Bronchial epithelial cell (primary cell): Measurements from ENCODE around the gene TMEM132D. TPM values are rescaled to one million over a fixed set of nuclear protein-coding genes. Genes with fewer than 3 reads are reported as not detected.
A peak's percentile ranks its signal among the peaks of the same experiment; 100 is the strongest.

ENCODE experiments used
- DNase-seq: peaks from one replicate; pipeline ENCODE4 v3.0.0-alpha.2; 2010; ENCODE audit warnings: low read depth
- FAIRE-seq: peaks from 2 replicates; lab custom pipeline; 2011; peaks lifted over from hg19 to GRCh38; lab: Jason Lieb, UNC
- H3K27me3 ChIP-seq: 2 replicates; pipeline ENCODE4 v1.5.1; 2011; ENCODE audit warnings: low read length; ENCODE audit not compliant: control insufficient read depth, insufficient read depth
- H3K36me3 ChIP-seq: 2 replicates; pipeline ENCODE4 v1.5.1; 2011; ENCODE audit warnings: low read length; ENCODE audit not compliant: control insufficient read depth, insufficient read depth
- H3K4me3 ChIP-seq: 2 replicates; pipeline ENCODE4 v1.5.1; 2011; ENCODE audit warnings: mild to moderate bottlenecking, low read depth, low read length, control low read depth
- CTCF ChIP-seq: IDR thresholded peaks from 2 replicates; pipeline ENCODE4 v1.5.1; 2011; ENCODE audit warnings: mild to moderate bottlenecking, moderate library complexity, low read length, control low read depth, inconsistent platforms; ENCODE audit not compliant: insufficient read depth, severe bottlenecking
- total RNA-seq: library from RNA; depleted of rRNA; stranded (reverse); fragments of >200 nt; gene quantifications from 2 replicates; pipeline ENCODE4 v1.2.1, GENCODE V29; 2014

The TMEM132D gene
- total RNA-seq, 1 donor from 2014 or later: not detected

- DNase-seq (peak; percentile 5), FAIRE-seq (no peak)
- H3K27me3 ChIP-seq: no peaks in the 10 kb centered on the region
- TF ChIP-seq CTCF: no peak
- H3K36me3 ChIP-seq: no peaks in the 10 kb centered on the region
- no peak overlapping the region for H3K4me3 ChIP-seq
Measured at GRCh38 chr12:129753586-129753985, 150.2 kb downstream of the TMEM132D start.

- no peak for DNase-seq
- Histone ChIP-seq H3K36me3 (no peaks in the 10 kb centered on the region), H3K4me3 (no peak overlapping the region), H3K27me3 (no peaks in the 10 kb centered on the region)
- no peak for TF ChIP-seq CTCF
- FAIRE-seq: no peak
Measured at GRCh38 chr12:129750421-129750820, 153.4 kb downstream of the TMEM132D start.

GRCh38 chr12:129746318-129746717 is 157.5 kb downstream of the TMEM132D start:
- FAIRE-seq (no peak), DNase-seq (no peak)
- H3K27me3 ChIP-seq: no peaks in the 10 kb centered on the region
- no peaks in the 10 kb centered on the region for H3K36me3 ChIP-seq
- no peak overlapping the region for H3K4me3 ChIP-seq
- no peak for TF ChIP-seq CTCF

GRCh38 chr12:129729170-129729569 is 174.7 kb downstream of the TMEM132D start:
- Histone ChIP-seq H3K4me3 (no peak overlapping the region), H3K27me3 (no peaks in the 10 kb centered on the region), H3K36me3 (no peaks in the 10 kb centered on the region)
- FAIRE-seq: no peak
- DNase-seq: no peak
- TF ChIP-seq CTCF: no peak

GRCh38 chr12:129727100-129727499 is 176.7 kb downstream of the TMEM132D start:
- DNase-seq: no peak
- H3K36me3 ChIP-seq: no peaks in the 10 kb centered on the region
- H3K27me3 ChIP-seq: no peaks in the 10 kb centered on the region
- H3K4me3 ChIP-seq: no peak overlapping the region
- no peak for FAIRE-seq
- no peak for TF ChIP-seq CTCF

GRCh38 chr12:129723260-129723659 is 180.6 kb downstream of the TMEM132D start:
- FAIRE-seq: no peak
- DNase-seq: no peak
- Histone ChIP-seq H3K27me3 (no peaks in the 10 kb centered on the region), H3K4me3 (no peak overlapping the region), H3K36me3 (no peaks in the 10 kb centered on the region)
- no peak for TF ChIP-seq CTCF
